Activated naive CD4-positive, alpha-beta T cell treated with anti-CD3 and anti-CD28 coated beads, Interleukin-2, amount 50 U/mL, for 16 hours (primary cell): ENCODE data around the gene COPS8.

ENCODE experiments used
- DNase-seq: peaks from one replicate; pipeline ENCODE4 v3.0.0-alpha.2; 2020

Gene COPS8

DNA sequence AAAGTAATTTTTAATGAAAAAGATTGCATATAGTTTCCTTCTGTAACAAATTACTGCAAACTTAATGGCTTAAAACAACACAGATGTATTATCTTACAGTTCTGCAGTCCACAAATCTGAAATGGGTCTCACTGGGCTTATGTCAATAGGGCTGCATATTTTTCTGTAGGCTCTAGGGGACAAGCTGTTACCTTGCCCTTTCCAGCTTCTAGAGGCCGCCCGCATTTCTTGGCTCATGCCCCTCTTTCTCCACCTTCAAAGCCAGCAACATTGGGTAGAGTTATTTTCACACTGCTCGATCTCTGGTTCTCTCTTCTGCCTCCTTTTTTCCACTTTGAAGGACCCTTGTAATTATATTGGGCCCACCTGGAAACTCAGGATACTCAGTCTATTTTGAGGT lies 16.7 kb downstream of the COPS8 start:
- DNase-seq: no peak

DNA sequence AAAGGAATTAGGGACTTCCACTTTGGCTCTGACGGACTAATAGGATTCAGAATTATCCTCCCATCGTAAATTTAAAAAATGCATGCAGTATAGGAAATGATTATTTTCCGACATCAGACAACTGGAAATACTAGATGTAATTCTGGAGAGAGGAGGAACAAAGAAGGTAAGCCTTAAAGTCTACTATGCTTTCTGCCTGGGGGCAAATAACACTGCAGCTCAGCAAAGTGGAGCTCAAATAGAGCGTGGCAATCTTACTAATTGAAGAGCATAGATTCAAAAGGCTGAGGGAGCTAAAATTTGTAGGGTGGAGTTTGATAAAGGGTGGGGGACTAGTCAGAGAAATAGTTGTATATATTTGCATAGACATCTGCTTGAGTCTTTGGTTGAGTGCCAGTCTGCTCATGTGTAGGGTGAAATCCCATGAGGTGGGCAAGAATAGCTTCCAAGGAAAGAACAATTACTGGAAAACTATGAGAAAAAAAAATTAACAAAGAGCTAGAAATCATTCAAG lies 23.8 kb downstream of the COPS8 start:
- no peak for DNase-seq

- no peak for DNase-seq
Measured at GRCh38 chr2:237113026-237113795, 27.5 kb downstream of the COPS8 start.

DNA sequence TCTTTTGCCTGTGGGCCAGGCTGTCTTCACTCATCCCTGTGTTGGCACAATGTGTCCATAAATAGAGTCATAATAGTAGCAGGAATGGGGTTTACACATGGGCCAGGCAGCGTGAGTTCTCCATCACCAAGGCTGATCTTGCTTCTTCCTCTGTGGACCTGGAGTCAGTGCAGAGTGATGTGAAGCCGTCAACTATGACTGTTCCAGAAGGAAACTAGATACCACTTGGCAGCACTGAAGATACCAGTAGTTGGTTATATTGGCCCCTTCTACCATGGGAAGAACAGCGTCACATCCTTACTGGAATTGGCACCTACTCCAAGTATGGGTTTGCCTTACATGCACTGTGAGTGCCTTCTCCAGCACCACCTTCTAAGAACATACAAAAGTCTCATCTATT lies 30.2 kb downstream of the COPS8 start:
- no peak for DNase-seq

DNA sequence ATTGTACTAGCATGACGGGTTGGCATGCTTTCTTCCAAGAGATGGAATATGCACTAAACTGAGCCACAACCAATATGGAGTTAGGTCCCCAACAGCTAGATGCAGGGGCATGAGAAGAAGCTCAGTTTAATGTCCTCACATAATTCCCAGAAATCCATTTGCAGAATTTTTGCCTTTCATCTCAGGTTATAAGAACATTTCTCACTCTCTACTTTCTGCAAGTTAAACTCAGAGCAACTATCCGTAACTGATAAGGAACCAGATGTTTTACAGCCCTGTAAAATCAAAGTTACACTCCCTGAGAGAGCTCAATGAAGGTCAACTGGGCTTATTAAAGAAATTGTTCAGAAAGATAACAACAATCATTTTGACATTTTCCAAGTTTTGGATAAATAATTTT lies 30.7 kb downstream of the COPS8 start:
- DNase-seq: no peak

GRCh38 chr2:237118025-237118424 lies 32.3 kb downstream of the COPS8 start:
- DNase-seq: no peak

GRCh38 chr2:237118561-237119155 lies 33.0 kb downstream of the COPS8 start:
- no peak for DNase-seq

- DNase-seq: no peak
Measured at GRCh38 chr2:237120916-237121315, 35.2 kb downstream of the COPS8 start.

DNA sequence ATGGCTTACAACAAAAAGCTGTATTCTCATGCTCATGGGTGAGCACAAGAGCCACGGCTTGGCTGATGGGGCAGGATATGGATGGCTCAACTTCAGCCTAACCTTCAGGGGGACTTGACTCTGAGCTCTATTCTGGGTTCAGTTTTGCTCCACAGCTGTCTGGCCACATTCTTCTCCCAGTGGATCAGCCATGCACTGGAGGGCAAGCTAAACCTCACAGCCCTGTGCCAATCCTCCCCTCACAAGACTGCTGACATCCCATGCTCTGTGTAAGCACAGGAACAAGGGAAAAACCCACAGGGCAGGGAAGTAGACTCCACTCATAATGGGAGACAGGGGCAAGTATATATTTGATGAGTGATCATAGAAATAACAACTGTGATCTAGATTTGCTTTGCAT lies 35.6 kb downstream of the COPS8 start:
- no peak for DNase-seq

- peak; percentile 54 for DNase-seq
Measured at GRCh38 chr2:237122214-237122666, 36.6 kb downstream of the COPS8 start.

DNA sequence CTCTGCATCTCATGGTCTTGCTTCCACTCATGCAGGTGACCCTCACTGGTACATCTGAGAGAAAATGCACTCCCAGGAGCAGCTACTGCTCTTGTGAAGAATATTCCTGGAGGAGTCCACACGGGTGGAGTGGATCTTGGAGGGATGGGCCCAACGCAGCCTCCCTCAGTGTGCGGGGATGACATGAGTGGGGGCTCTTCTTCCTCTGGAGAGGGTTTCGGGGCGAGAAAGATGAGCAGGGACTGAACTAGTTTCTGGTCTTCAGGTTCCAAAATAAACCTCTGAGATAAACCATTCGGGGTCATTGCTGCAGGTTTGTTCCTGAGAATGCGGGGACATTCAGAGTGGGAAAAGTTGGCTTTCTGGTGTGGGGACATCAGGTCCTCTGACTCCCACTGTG lies 39.1 kb downstream of the COPS8 start:
- DNase-seq: no peak

- DNase-seq: no peak
Measured at GRCh38 chr2:237125967-237126366, 40.3 kb downstream of the COPS8 start.

GRCh38 chr2:237126519-237127174 lies 41.0 kb downstream of the COPS8 start:
- DNase-seq: no peak

DNA sequence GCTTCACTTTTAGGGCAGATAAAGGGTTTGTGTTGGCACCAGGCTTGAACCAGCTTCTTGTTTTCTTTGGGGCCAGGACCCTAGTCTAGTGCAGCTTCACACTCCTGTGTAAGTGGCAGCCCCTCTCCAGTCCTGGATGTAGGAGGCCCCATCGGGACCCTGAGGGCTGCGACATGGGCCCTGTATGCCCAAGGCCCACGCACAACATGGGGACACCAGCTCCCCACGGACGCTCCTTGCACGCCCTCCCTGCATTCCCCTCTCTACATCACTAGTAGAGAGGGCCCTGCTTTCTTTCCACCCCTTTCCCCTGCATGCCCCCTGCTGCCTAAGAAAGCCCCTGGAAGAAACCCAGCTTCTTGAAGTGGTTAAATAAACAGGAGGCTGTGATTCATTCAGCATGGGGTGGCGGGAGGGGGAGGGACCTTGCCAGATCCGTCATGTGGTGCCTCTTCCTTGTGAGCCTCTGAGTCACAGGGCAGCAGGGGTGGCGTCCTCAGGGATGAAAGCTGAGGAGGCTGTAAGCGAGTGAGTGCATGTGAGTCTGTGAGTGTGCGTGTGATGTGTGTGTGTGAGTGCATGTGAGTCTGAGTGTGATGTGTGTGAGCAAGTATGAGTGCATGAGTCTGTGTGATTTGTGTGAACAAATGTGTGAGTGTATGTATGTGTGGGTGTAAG lies 42.5 kb downstream of the COPS8 start:
- DNase-seq: peak; percentile 50

GRCh38 chr2:237128845-237129592 lies 43.3 kb downstream of the COPS8 start:
- DNase-seq: no peak

GRCh38 chr2:237129625-237130263 lies 44.1 kb downstream of the COPS8 start:
- no peak for DNase-seq

DNA sequence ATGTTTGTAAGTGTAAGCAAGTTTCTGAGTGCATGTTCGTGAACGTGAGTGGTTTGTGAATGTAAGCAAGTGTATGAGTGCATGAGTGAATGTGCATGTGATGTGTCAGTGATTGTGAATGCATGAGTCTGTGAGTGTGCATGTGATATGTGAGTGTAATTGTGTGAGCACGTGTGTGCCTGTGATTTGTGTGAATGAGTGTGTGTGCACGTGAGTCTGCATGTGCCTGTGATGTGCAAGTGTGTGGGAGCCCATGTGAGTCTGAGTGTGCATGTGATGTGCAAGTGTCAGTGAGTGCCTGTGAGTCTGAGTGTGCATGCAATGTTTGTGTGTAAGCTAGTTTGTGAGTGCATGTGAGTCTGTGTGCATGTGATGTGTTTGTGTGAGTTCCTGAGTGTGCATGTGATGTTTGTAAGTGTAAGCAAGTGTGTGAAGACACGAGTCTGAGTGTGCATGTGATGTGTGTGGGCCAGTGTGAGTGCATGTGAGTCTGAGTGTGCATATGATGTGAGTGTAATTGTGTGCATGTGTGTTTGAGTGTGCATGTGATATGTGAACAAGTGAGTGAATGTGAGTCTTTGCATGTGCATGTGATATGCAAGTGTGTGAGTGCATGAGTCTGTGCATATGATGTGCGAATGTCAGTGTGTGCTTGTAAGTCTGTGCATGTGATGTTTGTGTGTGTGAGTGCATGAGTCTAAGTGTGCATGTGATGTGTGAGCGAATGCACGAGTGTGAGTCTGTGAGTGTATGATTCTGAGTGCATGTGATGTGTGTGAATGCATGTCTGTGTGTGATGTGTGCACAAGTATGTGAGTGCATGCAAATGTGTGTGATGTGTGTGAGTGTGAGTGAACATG lies 45.1 kb downstream of the COPS8 start:
- no peak for DNase-seq

DNA sequence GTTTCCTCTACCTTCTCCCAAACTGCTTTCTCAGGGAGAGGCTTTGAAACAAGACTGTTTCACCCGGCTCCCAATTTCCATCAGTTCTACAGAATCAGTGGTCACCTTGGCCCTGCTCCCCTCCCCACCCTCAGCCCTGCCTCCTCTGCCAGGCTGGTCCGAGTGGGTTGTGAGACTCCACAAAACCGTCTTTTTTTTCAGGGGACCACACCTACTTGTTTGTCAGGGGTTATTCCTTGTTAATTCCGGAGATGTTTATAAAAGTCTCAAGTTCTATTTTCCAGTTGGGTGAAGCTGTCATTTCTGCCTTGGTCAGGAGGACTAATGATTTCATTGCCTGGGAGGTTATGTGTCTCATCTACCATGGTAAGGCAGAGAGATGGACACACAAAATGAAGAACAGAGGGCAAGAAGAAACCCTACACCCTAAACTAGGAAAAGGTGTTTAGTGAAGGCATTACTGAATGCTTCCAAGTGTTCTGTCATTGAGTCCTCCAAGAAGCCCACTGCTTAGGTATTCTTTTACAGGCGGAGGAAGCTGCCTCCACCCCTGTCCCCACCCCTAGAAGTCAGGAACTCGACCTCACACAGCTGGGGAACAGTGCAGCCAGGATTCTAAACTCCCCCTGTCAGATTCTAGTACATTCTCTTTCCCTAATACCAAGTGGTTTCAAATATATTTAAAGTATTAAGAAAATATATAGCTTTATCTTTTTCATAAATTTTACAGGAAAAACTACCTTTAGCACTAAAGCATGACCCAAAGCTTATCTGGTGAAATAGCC lies 46.3 kb downstream of the COPS8 start:
- DNase-seq: no peak

GRCh38 chr2:237132799-237133198 lies 47.1 kb downstream of the COPS8 start:
- DNase-seq: no peak
